GM12865 (cell line): Measurements from ENCODE around the gene GNB1L.

Experiments
- DNase-seq: peaks from one replicate; pipeline ENCODE4 v3.0.0; 2010; ENCODE audit warnings: low read depth
- H3K4me3 ChIP-seq: 2 replicates; pipeline ENCODE4 v1.5.1; 2011; ENCODE audit warnings: mild to moderate bottlenecking, low read depth, low read length, control low read depth
- CTCF ChIP-seq: IDR thresholded peaks from 2 replicates; pipeline ENCODE4 v1.5.1; 2011; ENCODE audit warnings: low read length, control low read depth, low read depth, inconsistent platforms; ENCODE audit not compliant: insufficient read depth; ENCODE audit errors: missing control alignments

Gene GNB1L

GRCh38 chr22:19875061-19875530 lies 20.4 kb upstream of the GNB1L start:
- no peak for TF ChIP-seq CTCF
- no peak for DNase-seq
- no peak overlapping the region for H3K4me3 ChIP-seq

- H3K4me3 ChIP-seq: no peak overlapping the region
- no peak for TF ChIP-seq CTCF
- no peak for DNase-seq
Measured at GRCh38 chr22:19874307-19875060, 19.8 kb upstream of the GNB1L start.

GRCh38 chr22:19873960-19874306 lies 19.3 kb upstream of the GNB1L start:
- H3K4me3 ChIP-seq: no peak overlapping the region
- TF ChIP-seq CTCF: no peak
- no peak for DNase-seq

GRCh38 chr22:19873138-19873959 lies 18.7 kb upstream of the GNB1L start:
- no peak for DNase-seq
- no peak overlapping the region for H3K4me3 ChIP-seq
- TF ChIP-seq CTCF: no peak

GRCh38 chr22:19872779-19873137 lies 18.1 kb upstream of the GNB1L start:
- H3K4me3 ChIP-seq: no peak overlapping the region
- no peak for TF ChIP-seq CTCF
- DNase-seq: no peak

GRCh38 chr22:19871845-19872778 lies 17.4 kb upstream of the GNB1L start:
- no peak overlapping the region for H3K4me3 ChIP-seq
- no peak for TF ChIP-seq CTCF
- no peak for DNase-seq
